Measurements from ENCODE around the gene KCNMA1. TPM values are rescaled to one million over a fixed set of nuclear protein-coding genes. Genes with fewer than 3 reads are reported as not detected.

The KCNMA1 gene
- total RNA-seq, 2 donors from 2014 or later: 5.9 to 9.3 TPM

DNA sequence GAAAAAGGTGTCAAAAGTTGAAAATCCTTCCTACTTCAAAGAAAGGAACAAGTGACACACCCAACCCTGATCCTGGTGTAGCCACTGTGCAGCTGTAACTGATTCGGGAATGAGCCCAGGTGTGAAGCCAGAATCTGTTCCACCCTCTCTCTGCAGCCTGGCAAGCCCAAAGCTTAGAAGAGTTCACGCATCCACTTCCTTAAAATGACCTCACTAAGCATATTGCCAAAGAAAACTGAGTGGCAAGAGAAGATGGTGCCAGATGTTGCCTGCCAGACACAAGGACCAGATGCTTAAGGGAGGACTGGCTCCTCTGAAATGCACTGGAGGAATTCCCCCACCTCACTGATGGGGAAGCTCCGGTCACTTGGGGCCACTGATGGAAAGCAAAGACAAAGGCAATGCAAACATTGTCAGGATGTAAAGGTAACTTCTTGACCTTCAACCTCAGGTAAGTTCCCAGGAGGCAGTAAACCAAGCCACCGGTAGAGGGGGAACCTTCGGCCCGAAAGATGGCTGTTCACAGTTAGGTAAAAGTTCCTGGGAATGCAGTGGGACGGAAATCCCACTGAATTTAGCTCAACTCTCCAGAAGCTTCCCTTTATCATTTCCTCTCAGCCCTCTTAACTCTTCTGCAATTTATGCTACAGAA lies 554.9 kb downstream of the KCNMA1 start:
- no peaks in the 10 kb centered on the region for H3K4me1 ChIP-seq
- WGBS, 2 donors: 60 to 66% methylated on average over 7 of the region's 7 CpGs
- H3K27ac ChIP-seq: no peak overlapping the region
- intact Hi-C loops (cut with DNase I): no loop called here
- TF ChIP-seq, protein P1, sequence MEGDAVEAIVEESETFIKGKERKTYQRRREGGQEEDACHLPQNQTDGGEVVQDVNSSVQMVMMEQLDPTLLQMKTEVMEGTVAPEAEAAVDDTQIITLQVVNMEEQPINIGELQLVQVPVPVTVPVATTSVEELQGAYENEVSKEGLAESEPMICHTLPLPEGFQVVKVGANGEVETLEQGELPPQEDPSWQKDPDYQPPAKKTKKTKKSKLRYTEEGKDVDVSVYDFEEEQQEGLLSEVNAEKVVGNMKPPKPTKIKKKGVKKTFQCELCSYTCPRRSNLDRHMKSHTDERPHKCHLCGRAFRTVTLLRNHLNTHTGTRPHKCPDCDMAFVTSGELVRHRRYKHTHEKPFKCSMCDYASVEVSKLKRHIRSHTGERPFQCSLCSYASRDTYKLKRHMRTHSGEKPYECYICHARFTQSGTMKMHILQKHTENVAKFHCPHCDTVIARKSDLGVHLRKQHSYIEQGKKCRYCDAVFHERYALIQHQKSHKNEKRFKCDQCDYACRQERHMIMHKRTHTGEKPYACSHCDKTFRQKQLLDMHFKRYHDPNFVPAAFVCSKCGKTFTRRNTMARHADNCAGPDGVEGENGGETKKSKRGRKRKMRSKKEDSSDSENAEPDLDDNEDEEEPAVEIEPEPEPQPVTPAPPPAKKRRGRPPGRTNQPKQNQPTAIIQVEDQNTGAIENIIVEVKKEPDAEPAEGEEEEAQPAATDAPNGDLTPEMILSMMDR (IDR thresholded peaks at IDR 0.05): no peak
- TF ChIP-seq POLR2A (IDR thresholded peaks at IDR 0.05): no peak
- ATAC-seq (no peak), DNase-seq (no peak)
- H3K27me3 ChIP-seq: no peaks in the 10 kb centered on the region
- no peaks in the 10 kb centered on the region for H3K9me3 ChIP-seq
- no peak overlapping the region for H3K4me3 ChIP-seq
- no peaks in the 10 kb centered on the region for H3K36me3 ChIP-seq (replicated peaks in 1 of 2; ENCODE audit: insufficient read depth in 1 of 2, low read depth in 2 of 2)

DNA sequence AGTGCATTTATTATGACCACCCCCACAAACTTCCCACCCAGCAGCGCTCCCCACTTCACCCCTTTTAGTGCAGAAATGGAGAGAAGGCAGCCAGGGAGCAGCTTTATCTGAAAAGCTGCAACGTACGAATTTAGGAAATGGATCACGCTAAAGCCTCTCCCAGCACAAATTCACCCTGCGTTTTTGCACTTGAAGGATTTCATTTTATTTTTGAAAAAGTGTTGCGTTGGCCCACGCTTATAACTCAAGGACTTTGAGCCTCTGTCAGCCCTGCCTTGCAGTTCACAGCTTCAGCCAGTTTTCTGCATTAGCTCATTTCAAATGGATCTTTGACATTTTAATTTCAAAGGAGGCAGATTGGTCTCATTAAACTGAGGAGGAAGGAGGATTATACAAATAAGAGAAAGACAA lies 556.1 kb downstream of the KCNMA1 start:
- ATAC-seq (no peak), DNase-seq (no peak)
- Histone ChIP-seq H3K27me3 (no peaks in the 10 kb centered on the region), H3K27ac (no peak overlapping the region), H3K4me1 (no peaks in the 10 kb centered on the region), H3K9me3 (no peaks in the 10 kb centered on the region), H3K36me3 (replicated peaks in 1 of 2; ENCODE audit: insufficient read depth in 1 of 2, low read depth in 2 of 2) (no peaks in the 10 kb centered on the region), H3K4me3 (no peak overlapping the region)
- 78 to 86% methylated on average over 7 of the region's 7 CpGs for WGBS, 2 donors
- intact Hi-C loops (cut with DNase I): no loop called here
- no peak for TF ChIP-seq POLR2A (IDR thresholded peaks at IDR 0.05)

DNA sequence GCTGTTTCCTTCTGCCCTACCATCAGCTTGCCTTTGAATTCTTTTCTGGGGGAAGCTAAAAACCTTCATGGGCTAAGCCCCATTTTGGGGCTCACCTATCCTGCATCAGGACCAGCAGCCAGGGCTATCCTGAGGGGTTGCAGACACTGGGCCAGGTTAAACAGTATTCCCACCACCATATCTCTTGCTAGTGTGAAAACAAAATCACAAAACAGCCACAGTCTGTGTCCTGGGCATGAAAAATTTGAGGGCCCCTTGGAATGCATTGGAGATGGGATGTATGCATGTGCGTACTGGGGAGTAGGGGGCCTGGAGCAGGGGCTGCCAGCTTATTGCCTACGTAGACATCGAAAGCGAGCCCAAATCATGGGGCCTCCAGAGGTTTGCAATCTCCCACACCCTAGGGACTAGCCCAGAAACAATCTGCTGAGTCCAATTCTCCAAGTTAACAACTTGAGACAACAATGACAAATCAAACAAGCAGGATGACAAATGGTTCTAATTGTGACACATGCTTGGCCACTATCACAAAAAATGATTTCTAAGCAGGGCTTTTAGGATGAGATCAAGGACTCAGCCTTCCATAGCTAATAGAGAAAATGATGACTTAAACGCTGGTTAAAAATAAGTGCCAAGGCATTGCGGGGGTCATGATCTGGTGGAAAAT lies 557.1 kb downstream of the KCNMA1 start:
- Histone ChIP-seq H3K27ac (no peak overlapping the region), H3K4me3 (no peak overlapping the region), H3K36me3 (replicated peaks in 1 of 2; ENCODE audit: insufficient read depth in 1 of 2, low read depth in 2 of 2) (no peaks in the 10 kb centered on the region), H3K4me1 (no peaks in the 10 kb centered on the region), H3K27me3 (no peaks in the 10 kb centered on the region), H3K9me3 (no peaks in the 10 kb centered on the region)
- TF ChIP-seq, protein P1 (IDR thresholded peaks at IDR 0.05): no peak
- TF ChIP-seq POLR2A (IDR thresholded peaks at IDR 0.05): no peak
- no peak for DNase-seq
- no peak for ATAC-seq
- 87 to 92% methylated on average over 6 of the region's 6 CpGs for WGBS, 2 donors
- intact Hi-C loops (cut with DNase I): no loop called here

DNA sequence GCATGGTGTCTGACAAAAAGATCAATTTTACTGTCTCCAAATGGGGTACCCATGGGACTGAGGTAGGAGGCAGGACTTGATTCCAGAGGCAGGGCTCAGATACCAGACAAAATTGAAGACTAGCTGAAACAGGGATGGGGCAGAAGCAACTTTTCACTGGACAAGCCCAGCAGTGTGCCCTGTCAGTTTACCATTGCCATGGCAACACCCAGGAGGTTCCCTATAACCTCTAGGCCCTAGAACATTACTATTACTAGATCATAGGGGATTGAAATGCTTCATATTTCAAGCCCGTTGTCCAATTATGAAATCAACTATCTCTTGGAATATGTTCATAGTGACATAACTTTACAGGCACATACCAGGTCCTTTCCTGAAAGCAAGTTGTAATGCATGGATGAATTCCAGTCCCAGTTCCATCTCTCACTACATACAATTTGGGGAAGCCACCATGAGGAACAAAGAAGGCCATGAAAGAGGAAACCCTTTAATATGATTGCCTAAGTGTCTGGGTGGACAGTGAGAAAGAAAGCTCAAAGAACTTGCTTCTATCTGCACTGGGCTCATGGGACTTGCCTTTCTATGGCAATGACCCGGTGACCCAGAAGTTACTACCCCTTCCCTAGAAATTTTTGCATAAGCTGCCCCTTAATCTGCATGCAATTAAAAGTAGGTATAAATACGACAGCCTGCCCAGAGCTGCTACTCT lies 557.9 kb downstream of the KCNMA1 start:
- H3K36me3 ChIP-seq (replicated peaks in 1 of 2; ENCODE audit: insufficient read depth in 1 of 2, low read depth in 2 of 2): no peaks in the 10 kb centered on the region
- no peak for DNase-seq
- H3K4me3 ChIP-seq: no peak overlapping the region
- H3K4me1 ChIP-seq: no peaks in the 10 kb centered on the region
- H3K27ac ChIP-seq: no peak overlapping the region
- intact Hi-C loops (cut with DNase I): no loop called here
- no peak for ATAC-seq
- no peaks in the 10 kb centered on the region for H3K27me3 ChIP-seq
- no peak for TF ChIP-seq POLR2A (IDR thresholded peaks at IDR 0.05)
- TF ChIP-seq, protein P1 (IDR thresholded peaks at IDR 0.05): no peak
- H3K9me3 ChIP-seq: no peaks in the 10 kb centered on the region
- WGBS, 2 donors: 60 to 65% methylated on average over 3 of the region's 3 CpGs

DNA sequence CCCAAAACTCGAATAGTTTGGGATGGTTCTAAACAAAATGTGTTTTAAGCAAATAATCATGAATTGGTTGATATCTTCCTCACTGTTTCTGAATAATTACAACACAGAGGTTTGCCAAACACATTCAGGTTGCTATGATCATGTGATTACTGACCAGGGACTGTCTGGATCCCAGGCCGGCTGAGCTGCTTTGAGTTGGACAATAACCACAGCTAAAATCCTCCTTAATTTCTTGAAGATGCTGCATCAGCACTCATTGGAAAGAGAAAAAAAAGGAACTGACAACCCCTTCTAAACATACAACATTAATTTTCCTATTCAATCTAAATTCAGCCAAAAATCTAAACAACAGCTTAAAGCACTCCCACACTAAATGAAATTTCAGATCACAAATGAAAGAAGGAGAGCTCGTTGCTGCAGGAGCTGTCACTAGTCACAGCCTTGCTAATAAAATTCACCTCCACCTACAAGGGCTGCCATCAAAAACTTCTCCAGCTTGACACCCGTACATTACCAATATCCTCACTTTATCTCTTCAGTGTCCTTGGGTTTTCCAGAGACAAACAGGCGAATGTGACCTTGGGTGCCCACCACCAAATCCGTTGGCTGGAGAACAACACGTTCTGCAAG lies 560.2 kb downstream of the KCNMA1 start:
- H3K27ac ChIP-seq: no peak overlapping the region
- no peak overlapping the region for H3K4me3 ChIP-seq
- no peak for DNase-seq
- no peaks in the 10 kb centered on the region for H3K27me3 ChIP-seq
- no peaks in the 10 kb centered on the region for H3K4me1 ChIP-seq
- WGBS, 2 donors: 70 to 77% methylated on average over 7 of the region's 7 CpGs
- TF ChIP-seq POLR2A (IDR thresholded peaks at IDR 0.05): no peak
- TF ChIP-seq, protein P1 (IDR thresholded peaks at IDR 0.05): no peak
- no peaks in the 10 kb centered on the region for H3K9me3 ChIP-seq
- intact Hi-C loops (cut with DNase I): no loop called here
- H3K36me3 ChIP-seq (replicated peaks in 1 of 2; ENCODE audit: insufficient read depth in 1 of 2, low read depth in 2 of 2): no peaks in the 10 kb centered on the region
- ATAC-seq: no peak
